HG02763 (cell line): ENCODE measurements around the gene ZNF160.

Experiments
- ATAC-seq: cut with Tn5 transposase; IDR thresholded peaks from one replicate; pipeline ENCODE4 v1.9.1; 2021; ENCODE audit warnings: mild to moderate bottlenecking, moderate library complexity; ENCODE audit not compliant: unreplicated experiment

ZNF160 gene

DNA sequence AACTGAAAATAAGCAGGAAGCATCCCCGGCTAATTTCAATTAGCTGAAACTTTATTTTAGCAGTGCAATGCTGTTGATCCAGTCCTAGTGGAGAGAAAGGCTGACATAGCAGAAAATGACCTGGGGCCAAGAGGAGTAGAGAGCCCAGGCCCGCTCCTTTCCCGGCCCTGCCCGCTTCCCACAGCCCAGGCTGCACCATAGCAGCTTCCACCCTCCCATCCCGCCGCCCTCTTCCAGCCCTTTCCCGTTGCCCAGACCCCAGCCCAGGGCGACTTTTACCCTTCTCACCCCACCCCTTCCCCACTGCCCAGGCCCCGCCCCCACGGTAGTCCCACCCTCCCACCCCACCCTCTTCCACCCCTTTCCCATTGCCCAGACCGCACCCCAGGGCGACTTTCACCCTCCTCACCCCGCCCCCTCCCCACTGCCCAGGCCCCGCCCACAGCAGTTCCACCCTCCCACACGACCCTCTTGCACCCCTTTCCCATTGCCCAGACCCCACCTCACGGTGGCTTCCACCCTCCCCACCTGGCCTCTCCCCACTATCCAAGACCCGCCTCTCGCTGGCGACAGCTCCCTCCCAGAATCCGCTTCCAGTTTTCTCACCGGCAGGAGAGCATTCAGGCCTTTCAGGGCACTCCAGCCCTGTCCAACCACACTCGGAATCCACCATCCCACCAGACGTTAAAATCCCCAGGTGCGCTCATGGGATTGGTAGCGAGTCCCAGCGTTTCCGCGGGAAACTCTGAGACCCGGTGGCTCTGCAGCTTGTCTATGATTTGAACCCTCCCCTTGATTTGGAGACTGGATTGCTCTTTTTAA, 8.3 kb downstream of the ZNF160 start:
- no peak for ATAC-seq

DNA sequence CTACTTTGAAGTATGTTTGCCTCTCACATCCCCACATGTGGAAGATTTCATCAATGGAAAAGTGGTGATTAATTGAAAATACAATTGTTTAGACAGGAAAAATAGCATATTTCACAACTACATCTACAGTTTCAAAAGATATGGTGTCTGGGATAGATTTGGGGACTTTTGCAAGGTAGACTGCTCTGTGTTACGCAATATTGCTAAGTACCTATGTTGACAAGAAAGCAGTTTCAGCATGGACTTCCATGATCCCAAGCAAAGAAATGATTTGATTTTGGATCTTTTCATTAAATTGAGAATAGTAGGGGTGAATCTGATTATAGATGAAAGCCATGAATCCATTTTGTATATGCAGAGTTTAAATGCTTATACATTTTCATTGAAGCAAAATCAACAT, 10.5 kb downstream of the ZNF160 start:
- ATAC-seq, result no peak

DNA sequence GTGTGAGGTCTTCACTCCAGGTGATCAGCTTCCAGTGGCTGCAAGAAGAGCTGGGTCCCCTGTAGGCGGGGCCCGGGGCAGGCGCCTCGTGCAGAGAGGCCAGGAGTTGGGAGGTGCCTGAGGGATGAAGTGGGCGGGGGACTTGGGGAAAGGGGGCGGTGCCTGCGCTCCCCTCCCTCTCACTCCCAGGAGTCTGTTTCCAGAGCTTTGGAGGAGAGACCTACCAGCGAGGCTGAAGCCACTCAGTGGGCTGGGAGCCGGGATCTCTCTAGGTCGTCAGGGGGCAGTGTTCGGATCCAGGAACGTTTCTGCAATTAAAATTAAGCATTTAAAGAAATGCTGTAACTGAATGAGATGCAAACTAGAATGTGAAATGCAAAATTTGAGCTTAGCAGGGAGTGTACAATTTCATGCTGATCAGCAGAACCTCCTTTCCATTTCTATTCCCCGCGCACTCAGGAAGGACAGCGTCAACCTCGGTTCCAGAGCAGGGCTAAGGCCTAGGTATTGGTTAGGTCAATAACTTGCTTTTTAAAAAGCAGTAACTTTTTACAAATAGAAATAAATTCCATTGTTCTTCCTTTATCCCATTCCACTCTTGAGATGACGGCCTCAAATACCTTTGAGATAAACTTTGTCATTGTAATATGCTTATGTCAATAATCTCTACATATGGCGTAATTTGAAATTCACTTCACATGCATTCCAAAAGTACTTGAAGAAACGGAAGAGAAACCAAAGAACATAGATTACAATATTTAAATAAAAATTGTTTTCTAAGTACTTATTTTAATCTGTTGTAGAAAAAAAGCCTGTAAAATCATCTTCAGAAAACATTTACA, 11.6 kb downstream of the ZNF160 start:
- no peak for ATAC-seq

DNA sequence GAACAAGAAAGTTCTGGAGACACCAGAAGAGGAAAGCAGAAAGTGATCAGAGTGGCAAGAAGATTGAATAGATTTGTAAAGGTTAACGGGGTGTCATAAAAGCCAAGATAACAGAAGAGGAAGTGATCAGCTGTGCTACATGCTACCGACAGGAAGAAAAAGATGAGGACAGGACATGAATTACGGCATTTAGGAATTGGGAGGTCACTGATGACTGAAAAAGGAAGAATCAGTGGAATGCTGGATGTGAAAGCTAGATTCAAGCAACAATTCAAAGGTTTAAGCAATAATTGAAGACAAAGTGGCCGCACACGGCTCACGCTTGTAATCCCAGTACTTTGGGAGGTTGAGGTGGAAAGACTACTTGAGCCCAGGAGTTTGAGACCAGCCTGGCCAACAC, 15.1 kb downstream of the ZNF160 start:
- ATAC-seq, result no peak

DNA sequence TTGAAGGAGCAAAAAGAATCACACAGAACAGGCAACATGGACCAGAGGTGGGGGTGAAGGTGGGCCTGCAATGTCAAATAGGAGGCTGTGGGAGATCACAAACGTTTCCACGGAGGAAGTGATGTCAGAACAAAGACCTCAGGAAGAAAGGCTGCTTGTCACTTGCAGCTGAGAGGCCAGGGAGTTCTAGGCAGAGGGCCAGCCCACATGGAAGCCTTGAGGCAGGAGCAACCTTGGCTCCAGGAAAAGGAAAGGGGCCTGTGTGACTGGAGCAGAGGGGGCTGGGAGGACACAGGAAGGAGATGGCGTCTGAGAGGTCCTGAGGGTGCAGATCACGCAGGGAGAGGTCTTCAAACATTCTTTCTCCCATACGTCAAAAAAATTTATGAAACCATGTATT, 16.3 kb downstream of the ZNF160 start:
- ATAC-seq, result no peak

DNA sequence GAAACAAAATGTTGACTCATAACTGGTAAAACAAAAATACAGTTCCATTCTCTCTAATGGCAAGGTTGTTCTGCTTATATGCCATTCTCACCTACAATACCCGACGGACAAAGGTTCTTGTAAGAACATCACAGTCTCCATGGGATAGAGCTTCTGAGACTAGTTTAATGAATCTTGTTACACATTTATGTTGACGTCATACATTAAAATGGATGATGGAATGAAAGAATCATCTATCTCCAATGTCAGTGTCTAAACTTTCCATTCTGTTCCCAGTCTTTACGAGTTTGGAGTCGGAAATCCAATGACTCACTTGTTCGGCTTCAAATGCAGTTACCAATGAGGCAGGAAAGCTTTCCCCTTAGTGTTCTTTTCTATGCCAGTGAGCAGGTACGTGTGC, 17.7 kb downstream of the ZNF160 start:
- ATAC-seq, result no peak

DNA sequence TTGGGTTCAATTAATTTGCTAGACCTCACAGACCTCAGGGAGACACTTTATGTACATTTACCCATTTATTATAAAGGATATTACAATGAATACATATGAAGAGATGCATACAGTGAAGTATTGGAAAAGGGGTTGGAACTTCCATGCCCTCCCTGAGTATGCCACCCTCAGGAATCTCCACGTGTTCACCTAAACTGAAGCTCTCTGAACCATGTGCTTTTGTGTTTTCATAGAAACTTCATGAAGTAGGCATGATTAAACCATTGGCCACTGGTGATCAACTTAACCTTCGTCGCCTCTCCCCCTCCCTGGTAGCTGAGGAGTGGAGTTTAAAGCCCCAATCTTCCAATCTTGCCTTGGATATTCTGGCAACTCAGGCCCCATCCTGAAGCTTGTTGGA, 20.3 kb downstream of the ZNF160 start:
- no peak for ATAC-seq

DNA sequence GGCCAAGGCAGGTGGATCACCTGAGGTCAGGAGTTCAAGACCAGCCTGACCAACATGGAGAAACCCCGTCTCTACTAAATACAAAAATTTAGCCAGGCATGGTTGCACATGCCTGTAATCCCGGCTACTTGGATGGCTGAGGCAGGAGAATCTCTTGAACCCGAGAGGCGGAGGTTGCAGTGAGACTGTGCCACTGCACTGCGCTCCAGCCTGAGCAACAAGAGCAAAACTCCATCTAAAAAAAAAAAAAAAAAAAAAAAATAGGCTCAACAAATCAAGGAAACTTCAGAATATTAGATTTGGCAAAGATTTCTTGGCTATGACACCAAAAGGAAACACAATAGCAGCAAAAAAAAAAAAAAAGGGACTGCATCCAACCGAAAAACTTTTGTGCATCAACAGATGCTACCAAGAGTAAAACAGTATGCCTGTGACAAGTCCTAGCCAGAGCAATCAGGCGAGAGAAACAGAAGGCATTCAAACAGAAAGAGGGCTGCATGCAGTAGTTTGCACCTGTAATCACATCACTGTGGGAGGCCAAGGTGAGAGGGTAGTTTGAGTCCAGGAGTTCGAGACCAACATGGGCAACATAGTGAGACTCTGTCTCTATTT, 23.8 kb downstream of the ZNF160 start:
- no peak for ATAC-seq

DNA sequence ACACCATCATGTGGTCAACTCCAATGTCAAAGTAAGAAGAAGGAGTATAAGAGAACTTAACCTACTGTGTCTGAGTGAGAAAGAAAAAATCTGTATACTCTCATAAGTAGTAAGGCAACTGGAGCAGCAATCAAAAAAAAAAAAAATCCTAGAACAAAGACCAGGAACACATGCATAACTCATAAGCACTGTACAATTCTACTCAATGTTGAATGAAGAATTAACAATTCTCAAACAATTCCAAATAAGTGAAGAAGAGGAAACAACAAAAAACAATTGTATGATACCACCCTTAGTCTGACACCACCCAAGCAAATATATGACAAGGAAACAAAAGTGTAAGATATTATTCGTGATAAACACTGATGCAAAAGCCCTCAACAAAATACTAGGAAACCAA, 24.6 kb downstream of the ZNF160 start:
- ATAC-seq, result no peak

DNA sequence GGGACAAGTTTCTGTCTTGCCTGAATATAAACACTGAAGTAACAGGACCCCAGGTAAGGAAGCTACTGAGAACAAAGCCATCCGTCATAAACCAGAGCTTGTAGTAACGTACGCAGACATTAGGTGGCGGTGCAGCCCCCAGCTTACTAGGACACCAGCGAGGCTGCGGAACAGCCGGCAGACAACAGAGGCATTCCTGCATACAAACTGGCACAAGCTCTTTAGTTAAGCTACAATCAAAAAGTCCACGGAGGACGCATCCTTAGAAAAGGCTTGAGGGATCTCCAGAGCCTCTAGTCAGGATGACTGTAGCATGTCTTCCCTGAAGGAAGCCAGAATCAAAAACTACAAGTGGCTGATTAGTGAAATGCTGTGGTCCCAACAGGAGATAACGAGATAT, 26.2 kb downstream of the ZNF160 start:
- no peak for ATAC-seq

DNA sequence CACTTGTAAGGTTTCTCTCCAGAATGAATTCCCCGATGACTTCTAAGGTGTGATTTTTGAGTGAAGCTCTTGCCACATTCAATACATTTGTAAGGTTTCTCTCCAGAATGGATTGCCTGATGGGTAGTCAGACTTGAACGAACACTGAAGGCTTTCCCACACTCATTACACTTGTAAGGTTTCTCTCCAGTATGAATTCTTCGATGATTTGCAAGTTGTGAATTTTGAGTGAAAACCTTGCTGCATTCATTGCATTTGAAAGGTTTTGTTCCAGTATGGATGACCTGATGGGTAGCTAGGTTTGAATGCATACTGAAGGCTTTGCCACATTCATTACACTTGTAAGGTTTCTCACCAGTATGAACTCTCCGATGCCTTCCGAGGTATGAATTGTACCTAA, 34.4 kb downstream of the ZNF160 start:
- ATAC-seq, result no peak

DNA sequence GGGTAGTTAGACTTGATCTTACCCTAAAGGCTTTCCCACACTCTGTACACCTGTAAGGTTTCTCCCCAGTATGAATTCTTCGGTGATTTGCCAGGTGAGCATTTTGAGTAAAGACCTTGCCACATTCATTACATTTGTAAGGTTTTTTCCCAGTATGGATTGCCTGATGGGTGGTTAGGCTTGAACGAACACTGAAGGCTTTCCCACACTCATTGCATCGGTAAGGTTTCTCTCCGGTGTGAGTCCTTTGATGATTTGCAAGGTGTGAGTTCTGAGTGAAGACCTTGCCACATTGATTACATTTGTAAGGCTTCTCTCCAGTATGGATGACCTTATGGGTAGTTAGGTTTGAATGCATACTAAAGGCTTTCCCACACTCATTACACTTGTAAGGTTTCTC, 35.0 kb downstream of the ZNF160 start:
- ATAC-seq, result no peak

DNA sequence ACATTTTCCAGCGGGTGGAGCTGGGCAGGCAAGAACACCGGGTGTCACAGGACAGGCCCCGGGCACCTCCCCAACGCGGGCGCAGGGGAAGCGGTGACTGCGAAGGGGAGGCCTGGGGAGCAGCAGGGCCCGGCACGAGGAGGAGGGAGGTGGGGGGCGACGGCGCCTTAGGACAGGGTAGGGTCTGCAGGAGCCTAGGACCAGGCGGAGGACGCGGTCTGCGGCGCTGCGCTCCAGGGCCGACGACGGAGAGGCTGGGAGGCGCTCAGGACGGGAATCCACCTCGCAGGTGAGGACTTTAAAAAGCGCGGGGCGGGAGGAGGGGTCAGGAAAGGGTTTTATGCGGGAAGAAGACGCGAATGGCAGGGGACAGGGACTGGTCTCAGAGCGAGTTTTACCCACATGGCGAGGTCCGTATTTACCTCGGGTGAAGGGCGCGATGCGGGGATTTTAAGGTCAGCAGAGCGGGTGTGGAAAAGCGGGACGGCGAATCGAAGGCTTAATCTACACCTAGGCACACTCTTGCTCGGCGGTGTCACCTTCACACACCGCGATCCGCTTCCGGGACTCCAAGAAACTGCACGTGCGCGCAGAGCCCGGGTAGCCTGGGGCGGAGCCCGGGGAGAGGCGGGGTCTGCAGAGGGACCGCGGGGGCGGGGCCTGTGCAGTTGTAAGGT, 45.2 kb downstream of the ZNF160 start:
- no peak for ATAC-seq

DNA sequence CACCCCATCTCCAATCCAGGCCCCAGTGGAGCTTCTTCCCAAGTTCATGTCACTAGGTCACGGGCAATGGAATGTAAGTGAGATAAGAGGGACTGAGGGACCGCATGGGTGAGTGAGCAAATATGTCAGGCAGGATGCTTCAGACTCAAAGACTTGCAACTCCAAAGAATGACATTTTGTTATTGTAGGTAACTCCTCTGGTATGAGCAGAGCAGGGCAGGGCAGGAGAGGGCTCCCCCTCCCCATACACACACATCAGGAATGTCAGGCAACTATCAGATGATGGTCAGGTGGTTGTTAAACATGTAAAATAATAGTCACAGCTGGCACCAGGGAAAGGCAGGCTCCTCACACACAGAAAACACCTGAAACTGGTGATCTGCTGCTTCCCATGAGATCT, 48.1 kb downstream of the ZNF160 start:
- ATAC-seq, result no peak

DNA sequence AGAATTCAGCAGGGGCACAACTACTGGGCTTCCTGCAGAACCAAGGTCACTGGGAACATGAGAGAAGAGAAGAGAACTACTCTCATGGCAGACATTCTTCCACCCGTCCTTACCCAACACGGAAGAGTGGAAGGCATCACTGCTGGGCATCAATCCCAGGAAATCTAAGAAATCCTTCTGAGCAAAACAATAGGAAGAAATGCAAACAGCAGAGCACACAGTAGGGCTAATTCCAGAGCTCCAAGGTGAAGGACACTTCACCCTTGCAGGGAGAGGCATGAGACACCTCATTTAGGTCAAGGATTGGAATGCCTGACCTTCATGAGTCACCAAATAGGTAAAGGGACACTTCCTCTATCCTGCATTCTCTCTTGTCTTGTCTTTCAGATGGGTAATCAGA, 55.8 kb downstream of the ZNF160 start:
- ATAC-seq, result no peak

DNA sequence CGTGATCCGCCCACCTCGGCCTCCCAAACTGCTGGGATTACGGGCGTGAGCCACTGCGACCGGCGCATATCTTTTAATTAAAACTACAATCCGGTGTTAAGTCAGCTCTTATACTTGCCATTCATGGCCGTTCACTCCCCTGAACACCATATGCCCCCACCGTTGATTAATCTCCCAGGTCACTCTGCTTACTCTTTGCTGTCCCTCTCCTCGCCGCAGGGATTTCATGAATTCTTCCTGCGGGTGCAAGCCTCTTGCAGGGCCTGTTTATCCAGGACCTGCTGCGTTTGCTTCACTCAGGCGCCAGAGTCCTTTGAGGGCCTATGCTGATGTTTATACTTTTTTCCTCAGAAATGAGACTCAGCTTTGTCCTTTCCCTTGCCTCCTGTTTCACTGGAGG, 57.7 kb downstream of the ZNF160 start:
- ATAC-seq, result no peak

DNA sequence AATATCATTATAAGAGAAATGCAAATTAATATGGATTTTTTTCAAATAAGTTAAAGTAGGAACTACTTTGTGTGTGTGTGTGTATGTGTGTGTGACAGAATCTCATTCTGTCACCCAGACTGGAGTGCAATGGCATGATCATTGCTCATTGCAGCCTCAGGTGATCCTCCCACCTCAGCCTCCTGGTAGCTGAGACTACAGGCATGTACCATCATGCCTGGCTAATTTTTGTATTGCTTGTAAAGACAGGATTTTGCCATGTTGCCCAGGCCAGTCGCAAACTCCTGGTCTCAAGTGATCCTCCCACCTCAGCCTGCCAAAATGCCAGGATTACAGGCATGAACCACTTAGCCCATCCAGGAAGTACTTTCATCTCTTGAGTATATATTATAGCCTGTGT, 61.9 kb downstream of the ZNF160 start:
- ATAC-seq, result no peak

DNA sequence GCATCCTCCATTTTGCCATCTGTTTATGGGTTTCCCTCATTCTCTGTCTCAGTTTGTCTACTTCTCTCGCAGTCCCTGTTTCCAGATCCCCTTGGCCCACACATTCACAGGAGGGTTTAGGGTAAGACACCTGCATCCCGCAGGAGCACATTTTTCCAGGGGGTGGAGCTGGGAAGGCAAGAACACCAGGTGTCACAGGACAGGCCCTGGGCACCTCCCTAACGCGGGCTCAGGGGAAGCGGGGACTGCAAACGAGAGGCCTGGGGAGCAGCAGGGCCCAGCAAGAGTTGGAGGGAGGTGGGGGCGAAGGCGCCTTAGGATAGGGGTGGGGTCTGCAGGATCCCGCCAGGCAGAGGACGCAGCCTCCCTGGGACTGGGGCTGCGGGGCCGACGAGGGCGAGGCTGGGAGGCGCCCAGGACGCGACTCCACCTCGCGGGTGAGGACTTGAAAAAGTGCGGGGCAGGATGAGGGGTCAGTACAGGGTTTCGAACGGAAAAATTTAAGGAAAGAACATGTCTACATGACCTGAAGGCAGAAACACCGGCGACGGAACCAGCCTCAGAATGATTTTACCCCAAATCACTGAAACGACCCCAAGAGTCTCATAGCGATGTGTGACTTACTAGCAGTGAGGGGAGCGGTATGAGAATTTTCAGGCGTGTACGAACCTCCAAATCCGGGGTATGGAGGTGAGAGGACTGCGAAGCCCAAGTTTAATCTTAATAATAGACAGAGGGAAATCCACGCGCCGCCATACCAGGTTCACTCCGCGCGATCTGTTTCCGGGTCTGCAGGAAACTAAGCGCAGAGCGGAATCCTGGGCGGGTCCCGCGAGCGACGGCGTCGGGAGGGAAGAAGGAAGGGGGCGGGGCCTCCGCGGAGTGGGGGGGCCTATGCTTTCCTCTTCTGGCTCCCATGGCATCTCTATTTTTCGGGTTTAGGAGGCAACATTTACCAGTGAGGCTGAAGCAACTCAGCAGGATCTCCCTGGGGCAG, 65.8 kb downstream of the ZNF160 start:
- no peak for ATAC-seq

DNA sequence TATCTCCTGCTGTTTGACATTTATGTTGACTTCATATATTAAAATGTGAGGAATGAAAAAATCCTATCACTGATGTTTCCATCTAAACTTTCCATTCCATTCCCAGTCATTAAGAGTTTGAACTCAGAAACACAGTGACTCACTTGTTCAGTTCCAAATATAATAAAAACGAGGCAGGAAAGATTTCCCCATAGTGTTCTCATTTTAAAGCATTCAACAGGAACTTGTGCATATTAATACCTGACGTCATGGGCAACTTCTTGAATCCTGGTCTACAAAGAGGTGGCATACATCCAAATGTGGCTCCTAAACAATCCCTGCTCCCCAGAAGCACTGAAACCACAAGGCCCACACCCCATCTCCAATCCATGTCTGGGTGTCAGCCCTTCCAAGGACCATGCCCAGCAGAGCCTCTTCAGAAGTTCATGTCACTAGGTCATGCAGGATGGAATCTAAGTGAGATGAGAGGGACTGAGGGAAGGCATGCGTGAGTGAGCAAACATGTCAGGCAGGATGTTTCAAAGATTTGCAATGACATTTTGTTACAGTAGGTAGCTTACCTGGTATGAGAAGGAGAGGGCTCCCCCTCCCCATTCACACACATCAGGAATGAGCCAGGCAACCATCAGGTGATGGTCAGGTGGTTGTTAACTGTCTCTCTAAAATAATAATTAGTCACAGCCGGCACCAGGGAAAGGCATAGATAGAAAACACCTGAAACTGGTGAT, 68.1 kb downstream of the ZNF160 start:
- no peak for ATAC-seq
